HG03442 (cell line): Measurements from ENCODE around the gene SDC4.

ENCODE experiments used
- ATAC-seq: cut with Tn5 transposase; IDR thresholded peaks from one replicate; pipeline ENCODE4 v1.9.1; 2021; ENCODE audit warnings: mild to moderate bottlenecking, moderate library complexity; ENCODE audit not compliant: unreplicated experiment

The SDC4 gene

GRCh38 chr20:45344168-45344860 is 3.9 kb downstream of the SDC4 start:
- no peak for ATAC-seq

- ATAC-seq = no peak
Measured at GRCh38 chr20:45343532-45344167, 4.6 kb downstream of the SDC4 start.

DNA sequence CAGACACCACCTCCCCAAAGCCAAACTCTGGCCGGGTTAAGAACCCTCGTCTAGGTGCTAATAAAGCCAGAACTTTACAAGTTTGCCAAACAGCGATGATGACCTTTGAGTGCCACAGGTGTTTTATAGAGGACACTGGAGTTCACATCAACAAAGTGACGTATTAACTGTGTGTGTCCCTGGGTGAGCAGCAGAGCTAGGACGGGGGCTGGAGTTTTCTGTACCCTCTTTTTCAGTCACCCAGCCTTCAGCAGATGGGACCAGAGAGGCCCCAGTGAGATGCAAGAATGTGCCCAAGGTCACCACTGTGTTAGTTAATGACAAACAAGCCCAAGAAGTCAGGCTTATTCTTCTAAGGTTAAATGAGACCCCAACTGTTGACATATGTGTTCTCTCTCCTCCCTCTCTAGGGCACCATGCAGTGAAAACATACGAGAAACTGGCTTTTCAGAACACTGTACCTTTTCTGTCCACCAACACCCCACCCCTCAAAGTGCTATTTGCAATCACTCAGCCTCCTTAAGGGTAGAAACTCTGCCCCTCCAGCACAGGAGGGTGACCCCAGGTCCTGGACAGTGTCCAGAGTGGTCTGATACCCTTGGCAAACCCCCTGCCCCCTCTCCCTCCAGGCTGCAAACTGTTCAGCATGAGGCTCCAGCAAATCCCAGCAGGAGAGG is 5.2 kb downstream of the SDC4 start:
- no peak for ATAC-seq

DNA sequence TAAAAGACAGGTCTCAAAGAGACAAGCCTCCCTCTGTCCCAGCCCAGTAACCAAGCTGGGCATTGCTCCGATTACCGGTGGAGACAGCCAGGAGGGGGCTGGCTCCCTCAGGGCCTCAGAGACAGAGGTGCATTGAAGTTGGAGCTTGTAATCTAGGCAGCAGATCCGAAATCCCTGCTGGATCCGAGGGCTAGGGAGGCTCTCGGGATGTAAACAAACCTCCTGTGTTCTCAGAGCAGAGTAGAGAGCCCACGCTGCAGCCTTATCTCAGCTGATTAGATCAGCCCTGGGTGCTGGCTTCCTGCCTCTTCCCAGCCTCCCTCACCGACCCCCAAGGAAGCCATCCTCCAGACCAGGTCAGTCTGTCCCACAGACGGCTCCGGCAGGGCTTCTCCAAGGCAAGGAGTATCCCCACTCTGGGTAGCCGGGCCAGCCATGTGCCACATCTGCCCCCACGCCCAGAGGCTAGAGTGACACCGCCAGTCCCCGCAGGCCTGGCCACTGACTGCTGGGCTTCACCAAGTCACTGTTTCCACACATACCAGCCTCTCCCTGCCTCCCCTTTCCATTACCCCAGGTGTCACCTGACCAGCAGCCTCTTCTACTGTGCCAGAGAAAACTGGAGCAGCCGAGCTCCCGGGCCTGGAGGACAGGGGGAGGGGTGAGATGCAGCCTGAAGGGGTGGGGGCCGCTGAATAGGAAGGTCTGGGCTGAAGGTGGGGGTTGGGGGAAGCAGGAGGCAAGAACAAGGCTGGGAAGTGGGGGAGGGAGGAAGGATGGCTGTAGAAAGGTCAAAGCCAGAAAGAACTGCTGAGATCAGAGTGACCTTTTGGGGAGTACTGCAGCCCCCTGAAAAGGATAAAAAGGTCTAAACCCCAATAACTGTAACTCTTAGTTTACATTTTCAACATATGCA is 6.0 kb downstream of the SDC4 start:
- no peak for ATAC-seq

GRCh38 chr20:45341579-45341938 is 6.7 kb downstream of the SDC4 start:
- no peak for ATAC-seq

DNA sequence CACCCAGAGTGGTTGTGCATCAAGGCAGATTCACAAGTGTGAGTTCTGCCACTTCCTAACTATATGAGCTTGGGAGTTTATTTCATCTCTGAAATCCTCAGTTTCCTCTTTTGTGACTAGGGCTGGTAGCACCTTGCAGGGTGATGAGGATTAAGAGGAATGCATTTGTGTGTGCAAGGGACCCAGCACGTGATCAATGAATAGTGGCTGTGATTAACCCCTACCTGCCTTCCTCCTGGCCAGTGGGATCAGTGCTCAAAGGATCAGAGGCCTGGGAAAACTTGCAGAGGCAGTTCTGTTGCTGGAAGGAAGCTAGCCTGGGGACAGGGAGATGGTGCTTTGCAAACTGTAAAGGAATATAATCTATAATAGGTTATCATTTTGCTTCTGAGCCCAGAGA is 7.3 kb downstream of the SDC4 start:
- no peak for ATAC-seq

GRCh38 chr20:45340236-45340847 is 7.9 kb downstream of the SDC4 start:
- ATAC-seq = no peak

GRCh38 chr20:45339799-45340198 is 8.4 kb downstream of the SDC4 start:
- ATAC-seq = no peak

DNA sequence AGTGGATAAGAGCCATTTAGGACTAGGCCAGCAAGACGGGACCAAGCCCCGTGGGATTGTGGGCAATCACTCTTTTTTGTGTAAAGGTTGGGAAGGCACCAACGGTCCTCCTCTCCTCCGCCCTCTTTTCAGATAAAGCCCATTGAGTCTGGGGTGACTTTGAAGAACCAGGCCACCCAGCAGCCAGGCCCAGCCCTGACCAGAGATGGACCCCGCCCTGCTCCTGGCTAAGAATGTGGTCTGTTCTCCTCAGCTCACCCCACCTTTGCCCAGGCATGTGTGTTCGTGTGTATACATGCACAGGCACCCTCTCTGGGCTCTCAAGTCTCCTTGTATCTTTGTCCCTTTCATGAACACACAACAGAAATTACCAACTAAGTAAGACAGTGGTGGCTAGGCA is 9.1 kb downstream of the SDC4 start:
- ATAC-seq = no peak

DNA sequence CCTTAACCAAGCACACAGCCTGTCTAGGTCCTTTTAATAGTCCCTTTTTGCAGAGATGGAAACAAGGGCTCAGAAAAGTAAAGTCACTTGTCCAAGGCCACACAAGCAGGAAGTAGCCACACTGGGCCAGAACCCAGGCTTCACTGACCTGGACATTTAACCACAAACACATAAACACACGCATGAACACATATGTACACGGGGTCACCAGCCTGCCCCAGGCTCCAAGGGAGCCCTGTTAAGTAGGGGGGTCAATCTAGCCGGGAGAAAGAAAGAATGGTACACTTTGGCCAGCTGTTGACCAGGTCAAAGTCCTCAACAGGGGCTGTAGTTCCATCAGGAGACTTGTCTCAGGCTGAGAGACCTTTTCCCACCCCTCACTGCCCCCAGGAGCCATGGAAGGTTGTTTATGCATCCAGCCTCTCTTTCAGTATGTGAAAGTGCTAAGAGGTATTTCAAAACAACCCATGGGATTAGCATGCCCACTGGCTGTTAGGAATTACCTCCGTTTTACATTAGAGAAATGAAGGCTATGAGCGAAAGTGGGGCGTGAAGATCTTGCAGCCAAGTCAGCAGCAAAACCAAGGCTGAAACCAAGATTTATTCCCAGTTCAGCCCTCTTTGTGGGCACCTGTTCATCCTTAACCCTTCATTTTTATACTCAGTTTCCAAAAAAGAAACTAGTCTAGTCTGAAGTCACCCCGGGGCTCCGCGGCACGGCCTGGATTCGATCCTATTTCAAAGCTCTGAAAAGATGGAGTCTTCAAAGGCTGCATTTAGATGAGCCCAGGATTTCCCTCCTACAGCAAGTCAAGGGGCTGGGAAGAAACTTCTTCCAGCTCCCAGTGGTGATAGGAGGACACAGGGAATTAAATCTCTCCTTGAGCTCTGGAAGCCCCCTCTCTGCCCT is 9.8 kb downstream of the SDC4 start:
- no peak for ATAC-seq

- ATAC-seq = no peak
Measured at GRCh38 chr20:45337367-45338120, 10.7 kb downstream of the SDC4 start.

DNA sequence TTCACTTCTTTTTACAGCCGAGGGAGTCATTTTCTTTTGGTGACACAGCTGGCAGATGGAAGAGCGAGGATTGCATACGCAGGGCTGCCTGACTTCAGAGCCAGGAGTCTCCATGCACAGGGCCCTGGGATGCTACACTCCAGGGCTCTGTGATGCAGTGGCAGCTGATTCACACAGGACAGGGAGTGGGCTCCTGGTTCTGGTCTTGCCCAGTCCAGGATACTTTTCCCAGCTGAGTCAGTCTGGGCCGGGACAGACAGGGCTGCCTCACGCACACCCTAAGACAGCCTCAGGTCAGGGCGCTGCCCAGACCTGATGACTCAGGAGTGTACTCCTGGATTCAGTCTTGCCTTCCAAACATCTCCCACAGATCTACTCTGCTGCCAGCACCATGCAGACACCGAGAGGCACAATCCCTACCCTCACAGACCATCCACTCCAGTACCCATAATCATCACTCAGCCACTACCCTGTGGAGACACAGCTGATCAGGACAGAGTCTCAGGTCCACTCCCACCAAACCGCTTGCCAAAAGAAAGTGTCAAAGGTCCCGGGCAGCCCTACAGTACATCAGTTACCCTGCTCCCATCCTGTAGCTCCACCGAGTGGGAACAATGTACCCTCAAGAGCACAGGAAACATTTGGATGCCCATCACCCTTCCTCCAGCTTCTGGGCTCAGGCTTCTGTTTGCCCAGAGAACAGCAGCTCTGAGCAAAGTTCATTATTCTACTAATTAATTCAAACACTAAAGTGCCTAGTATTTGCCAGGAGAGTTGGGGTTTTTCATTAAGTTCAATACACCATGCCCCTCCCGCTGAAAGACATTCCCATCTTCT is 11.5 kb downstream of the SDC4 start:
- ATAC-seq = no peak

DNA sequence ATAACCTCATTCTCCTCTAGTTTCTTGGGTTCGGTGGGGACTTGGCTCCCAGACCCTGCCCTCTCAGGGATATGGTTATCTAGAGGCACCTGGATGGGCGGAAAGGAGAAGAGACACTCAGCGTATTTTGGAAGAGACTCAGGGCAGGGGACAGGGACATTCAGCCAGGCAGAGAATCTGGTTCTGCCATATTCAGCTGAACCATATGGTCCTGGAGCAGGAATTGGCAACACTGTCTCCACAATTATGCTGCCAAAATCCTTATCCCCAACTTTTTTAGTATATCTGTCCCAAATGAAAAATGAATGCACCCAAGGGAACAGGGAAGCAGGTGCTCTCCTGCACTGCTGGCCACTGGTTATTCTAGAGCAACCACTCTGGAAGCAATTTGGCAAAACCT is 17.7 kb downstream of the SDC4 start:
- ATAC-seq = no peak

- ATAC-seq = no peak
Measured at GRCh38 chr20:45329497-45330319, 18.5 kb downstream of the SDC4 start.

- no peak for ATAC-seq
Measured at GRCh38 chr20:45328451-45328850, 19.8 kb downstream of the SDC4 start.

DNA sequence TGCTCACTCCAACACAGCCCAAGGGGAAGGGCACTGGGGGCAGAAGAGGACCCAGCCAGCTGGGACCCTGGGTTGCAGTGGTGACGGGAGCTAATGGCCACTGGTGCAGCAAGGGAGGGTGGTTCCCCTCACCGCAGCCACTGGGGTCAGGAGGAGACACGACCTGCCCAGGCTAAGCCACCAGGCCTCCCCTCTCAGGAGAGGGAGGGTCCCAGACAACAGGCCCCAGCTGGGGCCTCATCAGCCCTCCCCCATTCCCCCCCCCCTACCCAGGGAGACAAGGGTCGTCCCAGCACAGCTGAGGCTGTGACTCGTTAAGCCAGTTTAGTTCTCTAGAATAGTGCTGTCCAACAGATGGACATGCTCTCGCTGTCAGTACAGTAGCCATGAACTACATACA is 22.9 kb downstream of the SDC4 start:
- no peak for ATAC-seq

- ATAC-seq = no peak
Measured at GRCh38 chr20:45323731-45324130, 24.5 kb downstream of the SDC4 start.
